ENCODE measurements around the gene GPANK1. TPM values are rescaled to one million over a fixed set of nuclear protein-coding genes. Genes with fewer than 3 reads are reported as not detected.

The GPANK1 gene
- total RNA-seq, 1 experiment from 2014 or later = 26.8 TPM

- H2BK5ac ChIP-seq (ENCODE audit: insufficient read length, low read length) = no peak overlapping the region
- no peak overlapping the region for H4K8ac ChIP-seq (replicated peaks; ENCODE audit: insufficient read length, low read depth, low read length)
- H3T11ph ChIP-seq (ENCODE audit: low read length) = no peak overlapping the region
- peaks cover 20% of the 10 kb centered on the region for H3K79me1 ChIP-seq (ENCODE audit: insufficient read depth, low read depth, low read length, poor library complexity, severe bottlenecking)
- H2BK12ac ChIP-seq (ENCODE audit: insufficient read length, low read depth, low read length) = no peak overlapping the region
- peak overlapping the region; percentile 96 for H3K4me2 ChIP-seq (ENCODE audit: insufficient read depth, insufficient read length, low read length)
- H3K9me3 Mint-ChIP-seq = no peaks in the 10 kb centered on the region
- H3K27me3 Mint-ChIP-seq (ENCODE audit: low read depth) = no peaks in the 10 kb centered on the region; the same call in 1 of the 2 replicates
- H3K79me2 ChIP-seq (ENCODE audit: insufficient read depth, low read length) = peaks cover 10% of the 10 kb centered on the region; the same call in 1 of the 2 replicates
- H3K4me1 ChIP-seq (ENCODE audit: insufficient read depth, low read length) = no peaks in the 10 kb centered on the region
- H3K9ac ChIP-seq (ENCODE audit: extremely low read depth, insufficient read length, low read length) = no peak overlapping the region
- no peak overlapping the region for H2BK15ac ChIP-seq (ENCODE audit: low read depth, low read length)
- no peak overlapping the region for H3K14ac ChIP-seq (ENCODE audit: insufficient read depth, low read length)
- DNase-seq = no peak
- H3K18ac ChIP-seq (ENCODE audit: insufficient read length, low read depth, low read length) = no peak overlapping the region
- H3K4ac ChIP-seq (ENCODE audit: low read depth, low read length) = no peak overlapping the region
- peaks cover 37 to 63% (median 49%) of the 10 kb centered on the region in 3 experiments for H3K36me3 Mint-ChIP-seq (ENCODE audit: insufficient read depth in 1 of 3, low read depth in 3 of 3)
- TF ChIP-seq CTCF (conservative IDR thresholded peaks at IDR 0.05) = no peak
- no peak overlapping the region for H2BK120ac ChIP-seq (ENCODE audit: low read depth, low read length, poor library complexity, severe bottlenecking)
- H2BK20ac ChIP-seq (ENCODE audit: low read depth, low read length, poor library complexity, severe bottlenecking) = no peak overlapping the region
- no CpG with 5 or more reads among the region's 9 CpGs for WGBS (ENCODE audit: extremely low coverage, insufficient read length, low lambda C conversion rate)
- H2AFZ ChIP-seq (ENCODE audit: low read length) = no peak overlapping the region
- no peaks in the 10 kb centered on the region for H3K9me3 ChIP-seq (ENCODE audit: control insufficient read depth, low read depth, low read length)
- peak overlapping the region; percentile 99 for H3K4me3 Mint-ChIP-seq
- H3K27ac Mint-ChIP-seq = peak overlapping the region in 1 of 3 experiments; percentile 99; a peak in 2 of 7 replicates
- H4K91ac ChIP-seq (ENCODE audit: insufficient read length, low read depth, low read length) = no peak overlapping the region
- peaks cover 35 to 51% of the 10 kb centered on the region in 2 experiments for H3K4me1 Mint-ChIP-seq
- no peak overlapping the region for H2AK5ac ChIP-seq (ENCODE audit: insufficient read length, low read length)
- H3K27ac ChIP-seq (ENCODE audit: insufficient read length, low read depth, low read length) = no peak overlapping the region
- no peak overlapping the region for H4K5ac ChIP-seq (ENCODE audit: insufficient read length, low read depth, low read length)
- no peaks in the 10 kb centered on the region for H4K20me1 ChIP-seq (ENCODE audit: control insufficient read depth, insufficient read depth, insufficient read length)
- H3K56ac ChIP-seq (ENCODE audit: insufficient read length, low read depth, low read length) = no peak overlapping the region
- no peaks in the 10 kb centered on the region for H3K27me3 ChIP-seq (ENCODE audit: insufficient read depth, low read length)
- peaks cover 26% of the 10 kb centered on the region for H3K23me2 ChIP-seq (ENCODE audit: insufficient read length, low read depth, low read length, poor library complexity, severe bottlenecking)
- no peak overlapping the region for H3K23ac ChIP-seq (ENCODE audit: insufficient read length, low read depth, low read length)
These were observed 1.5 kb downstream of the GPANK1 start for GRCh38 chr6:31663126-31663960.
